Measurements from ENCODE around the gene SLC22A17. TPM values are rescaled to one million over a fixed set of nuclear protein-coding genes. Genes with fewer than 3 reads are reported as not detected.

SLC22A17 gene
- total and polyA plus RNA-seq, 9 of the 15 experiments (the other 6 are each of a cell fraction or from before 2014, with no cell fraction given) = 0.07 to 0.09 TPM; not detected in 7

DNA sequence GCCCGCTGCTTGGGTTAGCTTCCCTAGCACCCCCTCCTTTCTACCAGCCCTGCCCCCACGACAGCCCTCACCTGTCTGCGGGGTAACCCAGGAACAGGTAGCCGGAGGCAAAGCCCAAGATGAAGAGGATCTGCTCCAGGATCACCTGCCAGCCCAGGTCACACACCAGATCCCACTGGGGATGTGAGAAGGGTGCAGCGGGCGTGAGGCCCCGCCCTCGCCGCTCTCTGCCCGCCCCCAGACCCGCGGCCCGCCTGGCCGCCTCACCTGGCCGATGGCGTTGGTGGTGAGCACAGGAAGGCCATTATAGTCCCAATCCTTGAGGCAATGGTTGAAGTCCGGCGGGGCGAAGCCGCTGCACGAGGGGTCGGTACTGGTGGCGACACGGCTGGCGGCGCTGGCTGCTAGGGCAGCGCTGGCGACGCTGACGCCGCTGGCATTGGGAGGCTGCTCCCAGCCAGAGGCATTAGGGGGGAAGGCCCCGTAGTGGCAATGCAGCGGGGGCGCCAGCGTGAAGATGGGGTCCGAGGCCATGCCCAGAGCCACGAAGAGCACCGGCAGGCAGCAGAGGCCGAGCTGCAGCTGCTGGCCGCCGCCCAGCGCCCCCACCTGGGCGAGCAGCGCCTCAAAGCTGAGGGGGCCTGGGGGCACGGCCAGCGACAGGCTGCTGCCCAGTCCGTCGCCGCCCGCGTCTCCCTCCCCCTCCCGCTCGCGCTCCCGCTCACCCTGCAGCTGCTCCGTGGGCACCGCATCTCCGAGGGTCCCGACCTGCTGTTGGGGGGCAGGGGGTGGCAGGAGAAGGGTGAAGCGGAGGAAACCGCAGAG, 794 bp downstream of the SLC22A17 start:
- Histone ChIP-seq H3K79me2 (ENCODE audit: control insufficient read depth, insufficient read depth, low read length) (no peaks in the 10 kb centered on the region), H3K9me1 (ENCODE audit: control insufficient read depth, insufficient read depth, low read length) (no peaks in the 10 kb centered on the region), H3K9ac (ENCODE audit: insufficient read depth in 1 of 2, low read depth in 2 of 2, low read length in 2 of 2) (no peak overlapping the region), H3K4me2 (ENCODE audit: insufficient read depth, low read length) (no peak overlapping the region), H3K4me1 (replicated peaks in 1 of 2; ENCODE audit: control insufficient read depth in 2 of 2, insufficient read depth in 2 of 2, low read length in 2 of 2) (peaks cover 0 to 18% of the 10 kb centered on the region in 2 experiments; a peak in 2 of 5 replicates), H3K9me3 (replicated peaks; ENCODE audit: control insufficient read depth, insufficient read depth, low read depth, low read length) (no peaks in the 10 kb centered on the region), H3K27me3 (ENCODE audit: control insufficient read depth in 2 of 2, insufficient read depth in 2 of 2, low read length in 2 of 2) (peaks cover 15 to 38% of the 10 kb centered on the region in 2 experiments), H3K36me3 (ENCODE audit: control insufficient read depth, insufficient read depth, low read length) (no peaks in the 10 kb centered on the region), H3K27ac (ENCODE audit: extremely low read depth, low read depth, low read length) (no peak overlapping the region), H4K20me1 (replicated peaks; ENCODE audit: control insufficient read depth, insufficient read depth, low read length) (no peaks in the 10 kb centered on the region; the same call in 1 of the 2 replicates), H3K4me3 (no peak overlapping the region), H2AFZ (ENCODE audit: low read depth, low read length) (no peak overlapping the region)
- peak in 2 of 4 experiments; percentile 27 to 28 for DNase-seq (ENCODE audit: extremely low read depth in 1 of 4, low spot score in 3 of 4)
- ATAC-seq = peak; percentile 61
- BruUV-seq (replicated peaks) = no TSS peak
- CTCF ChIA-PET (ENCODE audit: low intra/inter-chr PET ratio) = interaction anchor here (0.7 kb wide), 1 partner anchor 98 kb away, joined by 4 read pairs; no protein-coding TSS in a partner anchor
- in situ Hi-C loops (cut with MboI) (no loop called here), intact Hi-C loops (cut with micrococcal nuclease) (no loop called here)
- no peak for FAIRE-seq
- TF ChIP-seq, protein P1, sequence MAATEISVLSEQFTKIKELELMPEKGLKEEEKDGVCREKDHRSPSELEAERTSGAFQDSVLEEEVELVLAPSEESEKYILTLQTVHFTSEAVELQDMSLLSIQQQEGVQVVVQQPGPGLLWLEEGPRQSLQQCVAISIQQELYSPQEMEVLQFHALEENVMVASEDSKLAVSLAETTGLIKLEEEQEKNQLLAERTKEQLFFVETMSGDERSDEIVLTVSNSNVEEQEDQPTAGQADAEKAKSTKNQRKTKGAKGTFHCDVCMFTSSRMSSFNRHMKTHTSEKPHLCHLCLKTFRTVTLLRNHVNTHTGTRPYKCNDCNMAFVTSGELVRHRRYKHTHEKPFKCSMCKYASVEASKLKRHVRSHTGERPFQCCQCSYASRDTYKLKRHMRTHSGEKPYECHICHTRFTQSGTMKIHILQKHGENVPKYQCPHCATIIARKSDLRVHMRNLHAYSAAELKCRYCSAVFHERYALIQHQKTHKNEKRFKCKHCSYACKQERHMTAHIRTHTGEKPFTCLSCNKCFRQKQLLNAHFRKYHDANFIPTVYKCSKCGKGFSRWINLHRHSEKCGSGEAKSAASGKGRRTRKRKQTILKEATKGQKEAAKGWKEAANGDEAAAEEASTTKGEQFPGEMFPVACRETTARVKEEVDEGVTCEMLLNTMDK (IDR thresholded peaks at IDR 0.05; ENCODE audit: borderline replicate concordance, insufficient read depth, low read depth, low read length, poor library complexity, severe bottlenecking) = peak; percentile 15
- TF ChIP-seq, protein P2, sequence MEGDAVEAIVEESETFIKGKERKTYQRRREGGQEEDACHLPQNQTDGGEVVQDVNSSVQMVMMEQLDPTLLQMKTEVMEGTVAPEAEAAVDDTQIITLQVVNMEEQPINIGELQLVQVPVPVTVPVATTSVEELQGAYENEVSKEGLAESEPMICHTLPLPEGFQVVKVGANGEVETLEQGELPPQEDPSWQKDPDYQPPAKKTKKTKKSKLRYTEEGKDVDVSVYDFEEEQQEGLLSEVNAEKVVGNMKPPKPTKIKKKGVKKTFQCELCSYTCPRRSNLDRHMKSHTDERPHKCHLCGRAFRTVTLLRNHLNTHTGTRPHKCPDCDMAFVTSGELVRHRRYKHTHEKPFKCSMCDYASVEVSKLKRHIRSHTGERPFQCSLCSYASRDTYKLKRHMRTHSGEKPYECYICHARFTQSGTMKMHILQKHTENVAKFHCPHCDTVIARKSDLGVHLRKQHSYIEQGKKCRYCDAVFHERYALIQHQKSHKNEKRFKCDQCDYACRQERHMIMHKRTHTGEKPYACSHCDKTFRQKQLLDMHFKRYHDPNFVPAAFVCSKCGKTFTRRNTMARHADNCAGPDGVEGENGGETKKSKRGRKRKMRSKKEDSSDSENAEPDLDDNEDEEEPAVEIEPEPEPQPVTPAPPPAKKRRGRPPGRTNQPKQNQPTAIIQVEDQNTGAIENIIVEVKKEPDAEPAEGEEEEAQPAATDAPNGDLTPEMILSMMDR (IDR thresholded peaks at IDR 0.05 in 2 of 3, conservative IDR thresholded peaks at IDR 0.05 in 1 of 3; ENCODE audit: insufficient read depth in 2 of 3, low read depth in 1 of 3, low read length in 3 of 3) = 0 out of 6 replicates have a peak, but pooled peaks of 1 of the 3 experiments have one; percentile 5
- TF ChIP-seq NCOA6 (IDR thresholded peaks at IDR 0.05) = no peak
- TF ChIP-seq NFXL1 (CRISPR knock-in tag; IDR thresholded peaks at IDR 0.05) = no peak
- no peak for TF ChIP-seq DIDO1 (tag; IDR thresholded peaks at IDR 0.05; ENCODE audit: low read depth)
- no peak for TF ChIP-seq PCBP2 (IDR thresholded peaks at IDR 0.05; ENCODE audit: low read depth, low read length, poor library complexity, severe bottlenecking)
- TF ChIP-seq BCL6 (CRISPR knock-in tag; IDR thresholded peaks at IDR 0.05) = no peak
- TF ChIP-seq SREBF2 (CRISPR knock-in tag; IDR thresholded peaks at IDR 0.05) = no peak
- POLR2A ChIA-PET = no interaction called here
- WGBS (ENCODE audit: insufficient coverage, low coverage, missing lambda C conversion rate) = 16% methylated on average over 23 of the region's 61 CpGs
